Stimulated activated CD4-positive, alpha-beta T cell treated with anti-CD3 and anti-CD28 coated beads, Interleukin-12 subunit alpha, Interleukin-12 subunit beta, amount 100 ng/mL, for 4 hours (primary cell): ENCODE data around the gene ETDC.

Source experiments
- DNase-seq: peaks from one replicate; pipeline ENCODE4 v3.0.0-alpha.2; 2020

The ETDC gene

GRCh38 chrX:135347381-135348016, 38.2 kb downstream of the ETDC start:
- no peak for DNase-seq

GRCh38 chrX:135354288-135354687, 45.0 kb downstream of the ETDC start:
- no peak for DNase-seq
